Colon (tissue), 2 donors: Measurements from ENCODE around the gene PARD3.
"Not testable (repeated sequence)": the region's sequence is repeated elsewhere in the genome, so short reads cannot be mapped to it uniquely, and the experiment has no call there.

Source experiments
- FAIRE-seq: peaks from 2 replicates; lab custom pipeline; 2012; peaks lifted over from hg19 to GRCh38; lab: Jason Lieb, UNC
- donor health status: control.
- donor health status: control.

The PARD3 gene

GRCh38 chr10:34374356-34375045 is 440.6 kb downstream of the PARD3 start:
- FAIRE-seq = no peak

DNA sequence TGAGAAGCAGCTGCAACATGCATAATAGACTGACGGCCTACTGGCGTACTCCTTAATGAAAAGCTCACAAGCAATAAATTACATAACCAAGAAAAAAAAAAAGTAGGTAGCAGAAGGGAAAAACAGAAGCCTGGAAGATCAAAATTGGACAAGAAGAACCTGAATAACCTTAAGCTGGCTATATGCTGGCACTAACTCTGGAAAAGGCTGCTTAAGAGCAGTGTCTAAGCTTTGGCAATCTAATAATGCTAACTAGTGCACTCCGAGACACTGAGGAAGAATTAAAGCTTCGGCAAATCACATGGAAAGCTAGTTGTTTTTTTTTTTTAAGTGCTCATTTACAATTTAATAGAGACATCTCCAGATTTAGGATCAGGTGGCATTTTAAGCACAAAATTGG is 441.9 kb downstream of the PARD3 start:
- no peak for FAIRE-seq

- no peak for FAIRE-seq
Measured at GRCh38 chr10:34372509-34372908, 442.6 kb downstream of the PARD3 start.

DNA sequence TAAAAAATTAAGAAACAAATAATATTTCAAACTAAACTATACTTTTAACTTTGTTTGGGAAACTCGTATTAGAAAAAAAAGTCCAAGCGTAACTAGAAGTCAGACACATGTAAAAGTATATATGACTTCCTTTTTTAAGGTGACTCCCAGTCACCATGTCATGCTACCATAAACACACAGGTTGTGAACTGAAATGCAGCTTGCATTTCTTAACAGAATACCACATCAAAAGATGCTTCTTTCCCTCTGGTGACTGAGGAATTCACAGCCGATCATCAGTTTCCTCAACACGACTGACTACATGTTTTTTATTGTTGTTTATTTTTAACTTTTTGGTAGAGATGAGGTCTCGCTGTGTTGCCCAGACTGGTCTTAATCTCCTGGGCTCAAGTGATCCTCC is 445.0 kb downstream of the PARD3 start:
- no peak for FAIRE-seq

DNA sequence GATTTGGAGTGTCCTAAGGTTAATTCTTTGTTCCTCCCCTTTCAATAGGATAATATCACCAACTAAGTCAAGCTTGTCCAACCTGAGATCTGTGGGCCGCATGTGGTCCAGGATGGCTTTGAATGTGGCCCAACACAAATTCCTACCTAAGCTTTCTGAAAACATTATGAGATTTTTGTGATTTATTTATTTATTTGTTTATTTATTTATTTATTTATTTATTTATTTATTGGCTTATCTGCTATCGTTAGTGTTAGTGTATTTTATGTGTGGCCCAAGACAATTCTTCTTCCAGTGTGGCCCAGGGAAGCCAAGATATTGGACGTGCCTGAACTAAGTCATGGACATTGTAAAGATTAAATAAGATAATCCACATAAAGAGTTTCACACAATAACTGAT is 446.0 kb downstream of the PARD3 start:
- FAIRE-seq = no peak

- FAIRE-seq = no peak
Measured at GRCh38 chr10:34364253-34365037, 450.7 kb downstream of the PARD3 start.

GRCh38 chr10:34360984-34361383 is 454.1 kb downstream of the PARD3 start:
- FAIRE-seq = no peak

GRCh38 chr10:34359435-34359813 is 455.7 kb downstream of the PARD3 start:
- no peak for FAIRE-seq

DNA sequence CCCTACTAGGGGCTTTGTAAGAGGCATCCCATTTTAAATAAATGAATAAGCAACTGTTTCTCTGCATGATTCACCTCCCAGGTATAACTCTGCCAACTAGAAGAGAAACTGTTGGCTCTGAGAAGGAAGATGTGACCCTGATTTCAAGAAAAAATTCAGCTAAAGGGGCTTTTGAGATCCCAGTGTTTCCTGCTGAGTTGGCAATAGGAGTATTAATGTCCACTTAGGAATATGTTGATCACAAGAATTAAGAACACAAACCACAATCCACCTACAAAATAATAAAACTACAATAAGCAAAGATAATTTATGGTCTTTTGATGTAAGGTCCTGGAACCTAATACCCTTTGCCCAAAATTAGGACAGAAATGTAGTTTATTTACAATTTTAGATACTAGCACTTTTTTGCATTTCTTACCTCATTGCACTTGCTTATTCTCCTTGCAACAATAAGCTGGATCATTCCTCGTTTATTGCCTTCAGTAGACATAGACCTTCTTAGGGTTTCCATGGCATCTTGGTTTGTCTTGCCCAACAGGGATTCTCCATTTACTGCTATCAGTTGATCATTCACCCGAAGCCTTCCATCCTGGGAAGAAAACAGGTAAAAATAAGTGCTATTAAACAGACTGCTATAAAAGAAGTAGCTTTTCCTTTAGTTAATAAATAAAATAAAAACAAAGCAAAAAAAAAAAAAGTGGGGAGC is 456.2 kb downstream of the PARD3 start:
- no peak for FAIRE-seq

DNA sequence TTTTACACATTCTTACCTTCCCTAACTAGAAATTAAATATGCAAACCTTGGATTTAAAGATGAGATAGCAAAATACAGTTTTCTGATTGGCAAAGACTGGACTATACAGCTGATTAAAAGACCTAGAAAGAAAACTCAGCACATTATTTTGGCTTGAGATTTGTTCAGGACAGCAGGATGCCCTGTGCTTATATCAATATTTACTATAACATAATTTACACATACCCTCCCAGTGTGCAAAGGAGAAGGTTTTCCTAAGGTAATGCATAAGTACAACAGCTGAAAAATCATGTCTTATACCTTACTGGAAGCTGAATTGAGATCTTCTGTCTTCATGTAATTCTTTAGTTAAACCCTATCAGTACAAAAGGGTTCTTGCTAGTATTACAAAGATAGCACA is 458.6 kb downstream of the PARD3 start:
- FAIRE-seq = no peak

DNA sequence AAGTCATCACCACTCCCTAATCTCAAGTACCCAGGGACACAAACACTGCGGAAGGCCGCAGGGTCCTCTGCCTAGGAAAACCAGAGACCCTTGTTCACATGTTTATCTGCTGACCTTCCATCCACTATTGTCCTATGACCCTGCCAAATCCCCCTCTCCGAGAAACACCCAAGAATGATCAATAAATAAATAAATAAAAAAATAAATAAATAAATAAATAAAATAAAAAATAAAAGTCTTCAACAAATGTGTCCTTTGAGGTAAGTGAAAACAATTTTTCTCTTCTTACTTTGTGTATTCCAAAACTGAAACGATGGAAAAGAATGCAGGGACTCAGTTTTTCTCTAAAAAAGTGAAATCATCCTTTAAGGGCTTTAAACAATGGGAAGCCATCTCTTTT is 461.6 kb downstream of the PARD3 start:
- FAIRE-seq = not testable (repeated sequence)

DNA sequence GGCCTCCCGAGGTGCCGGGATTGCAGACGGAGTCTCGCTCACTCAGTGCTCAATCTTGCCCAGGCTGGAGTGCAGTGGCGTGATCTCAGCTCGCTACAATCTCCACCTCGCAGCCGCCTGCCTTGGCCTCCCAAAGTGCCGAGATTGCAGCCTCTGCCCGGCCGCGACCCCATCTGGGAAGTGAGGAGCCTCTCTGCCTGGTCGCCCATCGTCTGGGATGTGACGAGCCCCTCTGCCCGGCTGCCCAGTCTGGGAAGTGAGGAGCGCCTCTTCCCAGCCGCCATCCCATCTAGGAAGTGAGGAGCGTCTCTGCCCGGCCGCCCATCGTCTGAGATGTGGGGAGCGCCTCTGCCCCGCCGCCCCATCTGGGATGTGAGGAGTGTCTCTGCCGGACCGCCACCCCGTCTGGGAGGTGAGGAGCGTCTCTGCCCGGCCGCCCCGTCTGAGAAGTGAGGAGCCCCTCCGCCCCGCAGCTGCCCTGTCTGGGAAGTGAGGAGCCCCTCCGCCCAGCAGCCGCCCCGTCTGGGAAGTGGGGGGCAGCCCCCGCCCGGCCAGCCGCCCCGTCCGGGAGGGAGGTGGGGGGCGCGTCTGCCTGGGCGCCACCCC is 462.4 kb downstream of the PARD3 start:
- not testable (repeated sequence) for FAIRE-seq

DNA sequence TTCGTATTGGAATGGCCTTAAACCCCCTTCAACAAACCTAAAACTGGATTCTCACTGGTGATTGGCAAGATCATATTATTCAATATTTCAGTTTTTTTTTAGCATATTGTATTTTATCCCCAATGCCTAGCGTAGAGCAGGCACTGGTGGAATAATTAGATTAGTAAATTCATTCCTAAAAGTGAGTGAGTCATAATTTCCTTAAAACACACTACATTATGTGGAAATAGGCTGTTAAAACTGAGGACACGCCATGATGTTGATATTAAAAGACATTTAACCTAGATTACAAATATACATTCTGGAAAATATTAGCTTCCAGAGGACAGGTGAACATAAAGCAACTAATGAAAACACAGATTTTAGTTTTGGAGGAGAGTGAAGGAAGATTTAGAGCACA is 463.9 kb downstream of the PARD3 start:
- no peak for FAIRE-seq

DNA sequence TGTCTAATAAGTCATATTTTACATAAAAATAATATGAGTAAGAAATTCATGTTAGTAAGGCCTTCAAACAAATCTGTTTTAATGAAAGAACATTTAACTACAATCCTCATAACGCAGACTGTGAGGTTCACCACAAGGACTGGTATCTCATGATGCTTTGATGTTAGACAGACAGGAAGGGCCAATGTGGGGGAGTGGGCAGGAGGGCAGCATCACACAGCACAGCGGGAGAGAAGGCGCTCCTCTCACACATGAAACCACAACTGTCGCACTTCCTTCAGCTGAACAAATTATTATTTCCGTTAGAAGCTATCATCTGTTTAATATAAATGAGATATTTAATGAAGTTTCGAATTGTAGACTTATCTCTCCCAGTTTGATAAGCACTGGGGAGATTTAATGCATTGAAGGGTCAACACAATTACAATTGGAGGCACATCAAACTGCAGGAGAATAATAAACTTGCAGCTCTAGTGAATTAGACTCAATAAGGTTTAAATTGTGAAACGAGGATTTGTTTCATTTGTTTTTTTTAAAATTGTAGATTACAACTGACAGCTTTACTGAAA is 466.1 kb downstream of the PARD3 start:
- FAIRE-seq = no peak

GRCh38 chr10:34348021-34348420 is 467.1 kb downstream of the PARD3 start:
- no peak for FAIRE-seq

- FAIRE-seq = no peak
Measured at GRCh38 chr10:34347131-34347530, 468.0 kb downstream of the PARD3 start.

GRCh38 chr10:34346516-34347100 is 468.5 kb downstream of the PARD3 start:
- no peak for FAIRE-seq

DNA sequence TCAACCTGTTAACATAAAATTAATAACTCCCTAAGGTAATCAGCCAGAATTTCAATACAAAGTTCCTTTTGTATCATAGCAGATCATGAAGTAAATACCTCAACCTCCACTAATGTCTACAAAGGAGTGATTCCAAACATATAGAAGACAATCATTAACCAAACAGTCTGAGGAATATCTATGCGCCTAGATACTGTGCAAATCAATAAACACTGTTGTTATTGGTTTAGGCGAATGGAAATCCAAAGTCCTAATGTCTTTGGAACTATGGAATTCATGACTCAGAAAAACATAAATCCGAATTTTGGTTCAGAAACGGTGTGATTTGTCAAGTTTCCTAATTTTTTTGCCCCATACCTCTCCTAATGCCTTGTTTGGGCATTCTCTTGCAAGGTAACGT is 469.7 kb downstream of the PARD3 start:
- no peak for FAIRE-seq

DNA sequence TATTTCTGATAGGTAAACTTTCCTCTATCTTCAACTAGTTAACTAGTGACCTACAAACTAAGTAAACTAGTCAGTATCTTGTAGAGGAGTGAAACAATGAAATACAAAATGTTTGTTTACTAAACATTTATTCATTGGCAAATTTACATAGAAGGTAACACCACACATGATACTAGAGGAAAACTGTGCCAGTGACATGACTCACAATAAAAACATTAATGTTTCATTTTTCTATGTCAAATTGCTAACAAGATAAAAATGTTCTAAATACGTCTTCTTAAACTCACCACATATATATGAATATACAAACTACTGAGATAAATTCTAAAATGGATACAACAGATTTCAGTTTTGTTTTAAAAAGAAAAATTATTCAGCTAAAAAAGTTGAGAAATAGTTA is 471.3 kb downstream of the PARD3 start:
- no peak for FAIRE-seq

GRCh38 chr10:34341473-34341872 is 473.6 kb downstream of the PARD3 start:
- FAIRE-seq = no peak

- FAIRE-seq = peak; percentile 33
Measured at GRCh38 chr10:34340934-34341333, 474.2 kb downstream of the PARD3 start.
